Gastrocnemius medialis (tissue), 4 donors: ENCODE data around the gene STAT1. TPM values are rescaled to one million over a fixed set of nuclear protein-coding genes. Genes with fewer than 3 reads are reported as not detected.
A peak's percentile ranks its signal among the peaks of the same experiment; 100 is the strongest.

Experiments
- ATAC-seq, 2 donors: fragments of 150-250 bp; one replicate each; pipeline ENCODE4 v1.9.1; 2016
- DNase-seq, 2 donors: peaks; one replicate each; pipeline ENCODE4 v3.0.0-alpha.2; 2019
- H3K27ac ChIP-seq, 4 donors: fragments of 200-600 bp; sonication (generic); 1 replicate in 1 of 4; 2 replicates in 3 of 4; pipeline ENCODE4 v1.5.1; 2016 to 2018; ENCODE audit warnings: mild to moderate bottlenecking in 2 of 4, moderate library complexity in 1 of 4
- H3K27me3 ChIP-seq, 3 donors: fragments of 200-600 bp; sonication (generic) in 2 of 3; 1 replicate in 1 of 3; 2 replicates in 2 of 3; pipeline versions ENCODE4 v1.5.1 to v1.6.0; 2016 to 2019; ENCODE audit warnings: mild to moderate bottlenecking in 1 of 3, moderate library complexity in 1 of 3
- H3K36me3 ChIP-seq, 2 donors: fragments of 200-600 bp; sonication (generic) in 1 of 2; one replicate each; pipeline ENCODE4 v1.5.1; 2017 to 2018
- H3K4me1 ChIP-seq, 2 donors: fragments of 200-600 bp; sonication (generic) in 1 of 2; one replicate each; pipeline ENCODE4 v1.5.1; 2016 to 2017; ENCODE audit warnings: mild to moderate bottlenecking in 2 of 2
- H3K4me3 ChIP-seq, 4 donors: fragments of 200-600 bp; sonication (generic) in 3 of 4; 1 replicate in 1 of 4; 2 replicates in 3 of 4; pipeline ENCODE4 v1.5.1; 2016 to 2019; ENCODE audit warnings: mild to moderate bottlenecking in 2 of 4
- H3K9me3 ChIP-seq, 3 donors: fragments of 200-600 bp; sonication (generic) in 2 of 3; 1 replicate in 1 of 3; 2 replicates in 2 of 3; pipeline ENCODE4 v1.5.1; 2016 to 2019
- POLR2A ChIP-seq, 2 donors: fragments of 450-650 bp; IDR thresholded peaks; one replicate each; pipeline ENCODE4 v1.6.1; 2017; ENCODE audit warnings: antibody characterized with exemption in 2 of 2, mild to moderate bottlenecking in 2 of 2, moderate library complexity in 2 of 2
- in situ Hi-C, 4 donors: fragments of 200-750 bp; cut with MboI; loops; one replicate each; pipeline versions ENCODE4 v1.15.0 to v1.8.0; 2017; ENCODE audit warnings: low sequenced_read_pairs in 4 of 4
- intact Hi-C: fragments of 100-400 bp; cut with DNase I; formaldehyde crosslinking; loops from one replicate; pipeline ENCODE4 v1.15.1; 2023; ENCODE audit warnings: low total_unique reads
- total RNA-seq, 4 donors: library from RNA; depleted of rRNA; stranded (reverse); fragments of >200 nt; gene quantifications; one replicate each; pipeline versions ENCODE4 v1.1.0 to v1.2.3, GENCODE V29; 2016
- TF ChIP-seq, protein P1 (sequence below), 5 experiments: fragments of 450-650 bp in 3 of 5; fragments of 200-600 bp in 2 of 5; sonication (generic) in 2 of 5; IDR thresholded peaks in 4 of 5; conservative IDR thresholded peaks in 1 of 5; 1 replicate in 4 of 5; 2 replicates in 1 of 5; pipeline ENCODE4 v1.5.1; 2016 to 2019; ENCODE audit warnings: antibody characterized with exemption in 5 of 5, mild to moderate bottlenecking in 3 of 5, moderate library complexity in 3 of 5

STAT1 gene
- total RNA-seq, 4 donors from 2014 or later: 23.0 to 36.9 (median 28.6) TPM

DNA sequence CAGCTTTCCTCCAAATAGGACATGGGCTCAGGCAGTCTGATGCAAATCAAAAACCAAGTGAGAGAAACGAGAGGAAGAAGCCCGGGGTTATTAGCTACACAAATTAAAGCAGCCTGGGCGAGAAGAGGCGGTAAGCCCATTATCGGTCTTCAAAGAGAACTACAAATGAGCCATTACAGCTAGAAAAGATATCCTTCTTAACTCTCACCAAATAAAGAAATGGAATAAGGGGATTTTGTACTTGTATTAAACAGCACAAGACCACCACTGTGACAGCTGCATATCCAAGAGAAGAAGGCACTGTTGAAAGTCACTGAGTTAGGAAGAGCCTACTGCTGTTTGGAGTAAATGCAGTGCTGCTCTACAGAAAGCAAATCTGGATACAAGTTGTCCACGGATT lies 32.6 kb downstream of the STAT1 start:
- no peak for ATAC-seq
- no peak for DNase-seq
- no peak for TF ChIP-seq POLR2A (IDR thresholded peaks at IDR 0.05)
- TF ChIP-seq, protein P1, sequence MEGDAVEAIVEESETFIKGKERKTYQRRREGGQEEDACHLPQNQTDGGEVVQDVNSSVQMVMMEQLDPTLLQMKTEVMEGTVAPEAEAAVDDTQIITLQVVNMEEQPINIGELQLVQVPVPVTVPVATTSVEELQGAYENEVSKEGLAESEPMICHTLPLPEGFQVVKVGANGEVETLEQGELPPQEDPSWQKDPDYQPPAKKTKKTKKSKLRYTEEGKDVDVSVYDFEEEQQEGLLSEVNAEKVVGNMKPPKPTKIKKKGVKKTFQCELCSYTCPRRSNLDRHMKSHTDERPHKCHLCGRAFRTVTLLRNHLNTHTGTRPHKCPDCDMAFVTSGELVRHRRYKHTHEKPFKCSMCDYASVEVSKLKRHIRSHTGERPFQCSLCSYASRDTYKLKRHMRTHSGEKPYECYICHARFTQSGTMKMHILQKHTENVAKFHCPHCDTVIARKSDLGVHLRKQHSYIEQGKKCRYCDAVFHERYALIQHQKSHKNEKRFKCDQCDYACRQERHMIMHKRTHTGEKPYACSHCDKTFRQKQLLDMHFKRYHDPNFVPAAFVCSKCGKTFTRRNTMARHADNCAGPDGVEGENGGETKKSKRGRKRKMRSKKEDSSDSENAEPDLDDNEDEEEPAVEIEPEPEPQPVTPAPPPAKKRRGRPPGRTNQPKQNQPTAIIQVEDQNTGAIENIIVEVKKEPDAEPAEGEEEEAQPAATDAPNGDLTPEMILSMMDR (IDR thresholded peaks at IDR 0.05 in 4 of 5, conservative IDR thresholded peaks at IDR 0.05 in 1 of 5): no peak
- H3K36me3 ChIP-seq: peaks cover 3 to 95% of the 10 kb centered on the region in 2 donors
- H3K4me3 ChIP-seq: no peak overlapping the region
- intact Hi-C loops (no loop called here), in situ Hi-C loops (no loop called here)
- H3K9me3 ChIP-seq: no peaks in the 10 kb centered on the region
- H3K27ac ChIP-seq: peak overlapping the region in 1 of 4 donors; percentile 15
- no peaks in the 10 kb centered on the region for H3K27me3 ChIP-seq
- H3K4me1 ChIP-seq: peaks cover 0 to 8% of the 10 kb centered on the region in 2 donors

DNA sequence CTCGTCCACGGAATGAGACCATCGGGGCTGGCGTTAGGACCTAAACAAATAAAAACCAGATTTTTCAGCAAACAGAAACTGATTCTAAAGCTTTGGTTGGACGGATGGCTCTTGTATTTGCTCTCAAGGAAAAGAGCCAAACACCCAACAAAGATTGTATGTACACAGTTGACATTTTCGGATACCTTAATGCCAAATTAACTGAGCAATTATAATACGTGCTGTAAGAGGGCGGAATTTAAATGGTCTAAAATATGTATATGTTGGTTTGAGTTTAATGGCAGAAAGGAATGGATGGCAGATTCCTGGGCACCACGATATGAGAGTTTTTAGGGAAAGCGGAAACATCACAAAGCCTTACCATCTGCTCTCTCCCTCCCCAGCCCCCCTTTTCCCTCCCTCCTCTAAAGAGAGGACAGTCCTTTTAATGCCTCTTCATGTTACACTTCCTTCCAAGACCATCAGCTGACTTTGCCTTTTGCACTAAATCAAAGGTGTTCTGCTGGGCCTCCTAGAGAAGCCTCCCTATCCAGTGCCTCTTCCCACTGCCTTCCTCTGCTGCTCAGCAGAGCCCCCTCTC lies 33.3 kb downstream of the STAT1 start:
- DNase-seq (no peak), ATAC-seq (no peak)
- Histone ChIP-seq H3K27me3 (no peaks in the 10 kb centered on the region), H3K9me3 (no peaks in the 10 kb centered on the region), H3K27ac (peak overlapping the region; percentile 2 to 62 (median 46)), H3K36me3 (peaks cover 3 to 95% of the 10 kb centered on the region in 2 donors), H3K4me1 (peaks cover 0 to 8% of the 10 kb centered on the region in 2 donors), H3K4me3 (no peak overlapping the region)
- intact Hi-C loops (no loop called here), in situ Hi-C loops (no loop called here)
- TF ChIP-seq POLR2A (IDR thresholded peaks at IDR 0.05): no peak
- TF ChIP-seq, protein P1 (IDR thresholded peaks at IDR 0.05 in 4 of 5, conservative IDR thresholded peaks at IDR 0.05 in 1 of 5): no peak

DNA sequence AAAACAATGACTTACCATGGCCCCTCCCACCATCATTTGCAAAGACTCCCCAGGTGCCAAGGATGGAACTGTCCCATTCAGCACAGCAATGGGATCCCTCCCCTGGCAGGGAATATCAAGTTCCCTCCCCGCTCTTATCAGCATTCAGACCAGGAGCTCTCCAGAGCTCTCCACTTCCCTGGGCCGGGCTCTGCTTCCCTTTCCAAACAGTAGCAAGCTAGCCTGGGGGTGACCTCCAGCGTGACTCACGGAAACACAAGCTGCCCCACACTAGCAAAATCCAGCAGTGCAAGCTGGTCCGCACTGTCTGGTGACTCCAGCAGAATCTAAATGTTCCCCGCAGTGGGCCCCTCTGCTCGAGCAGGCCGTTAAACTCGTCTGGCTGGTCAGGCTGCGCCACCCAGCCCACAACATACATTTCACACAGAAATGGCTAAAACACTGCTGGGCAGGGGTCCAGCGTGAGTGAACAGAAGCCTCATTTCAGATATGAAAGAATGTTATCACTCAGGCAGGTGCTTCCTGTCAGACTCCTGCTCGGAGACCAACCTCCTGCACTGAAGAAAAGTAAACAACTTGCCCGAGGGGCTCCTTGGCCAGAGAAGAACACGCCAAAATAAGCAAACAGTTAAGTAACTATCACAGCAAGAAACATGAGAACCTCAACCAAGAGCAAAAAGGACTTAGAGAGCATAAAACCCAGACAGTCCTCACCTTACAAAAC lies 33.9 kb downstream of the STAT1 start:
- H3K4me3 ChIP-seq: peak overlapping the region in 1 of 4 donors; percentile 2

DNA sequence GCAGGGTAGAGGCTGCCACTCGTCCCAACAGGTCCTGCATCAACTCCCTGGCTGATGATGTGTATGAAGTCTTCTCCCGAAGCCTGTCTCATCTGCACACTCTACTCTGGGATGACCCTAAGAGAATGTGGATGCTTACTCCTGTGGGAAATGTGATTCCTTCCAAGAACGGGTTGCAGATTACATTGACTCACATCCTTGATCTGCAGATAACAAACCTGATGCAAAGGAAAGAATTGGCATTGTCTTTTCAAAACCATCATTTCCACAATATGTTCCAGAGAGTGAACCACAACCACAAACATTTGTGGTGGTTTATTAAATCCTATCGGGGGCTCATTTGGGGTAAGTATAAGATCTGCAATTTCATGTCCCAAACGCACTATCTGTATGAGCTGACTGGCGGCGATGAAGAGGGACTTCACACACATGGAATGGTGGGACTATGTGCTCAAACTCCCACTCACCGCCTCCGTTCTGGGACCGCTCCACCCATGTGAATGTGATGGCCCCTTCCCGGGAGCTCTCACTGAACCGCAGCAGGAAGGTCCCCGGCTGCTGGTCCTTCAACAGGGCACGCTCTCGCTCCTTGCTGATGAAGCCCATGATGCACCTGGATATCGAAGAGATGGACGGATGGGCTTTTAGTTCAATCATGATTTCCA lies 35.5 kb downstream of the STAT1 start:
- in situ Hi-C loops (no loop called here), intact Hi-C loops (no loop called here)
- H3K9me3 ChIP-seq: no peaks in the 10 kb centered on the region
- H3K4me1 ChIP-seq: peaks cover 0 to 8% of the 10 kb centered on the region in 2 donors
- ATAC-seq: no peak
- H3K27ac ChIP-seq: no peak overlapping the region
- H3K36me3 ChIP-seq: peaks cover 3 to 95% of the 10 kb centered on the region in 2 donors
- no peak for DNase-seq
- no peaks in the 10 kb centered on the region for H3K27me3 ChIP-seq
- TF ChIP-seq, protein P1 (IDR thresholded peaks at IDR 0.05 in 4 of 5, conservative IDR thresholded peaks at IDR 0.05 in 1 of 5): no peak
- TF ChIP-seq POLR2A (IDR thresholded peaks at IDR 0.05): no peak
- no peak overlapping the region for H3K4me3 ChIP-seq

More for the DNA sequence above, 33.9 kb downstream of the STAT1 start:
- H3K9me3 ChIP-seq: no peaks in the 10 kb centered on the region
- in situ Hi-C loops: no loop called here
- ATAC-seq: peak; percentile 31 to 57
- H3K36me3 ChIP-seq: peaks cover 3 to 95% of the 10 kb centered on the region in 2 donors
- no peaks in the 10 kb centered on the region for H3K27me3 ChIP-seq
- H3K27ac ChIP-seq: peak overlapping the region; percentile 2 to 62 (median 46)
- DNase-seq: no peak
- intact Hi-C loops: no loop called here
- peaks cover 0 to 8% of the 10 kb centered on the region in 2 donors for H3K4me1 ChIP-seq
- no peak for TF ChIP-seq POLR2A (IDR thresholded peaks at IDR 0.05)
- TF ChIP-seq, protein P1 (IDR thresholded peaks at IDR 0.05 in 4 of 5, conservative IDR thresholded peaks at IDR 0.05 in 1 of 5): no peak
